WTC11 (cell line): ENCODE measurements around the gene UBAP2. TPM values are rescaled to one million over a fixed set of nuclear protein-coding genes. Genes with fewer than 3 reads are reported as not detected.
A peak's percentile ranks its signal among the peaks of the same experiment; 100 is the strongest.

Source experiments
- ATAC-seq: fragments of 200-7000 bp; cut with Tn5 transposase; 2 replicates; pipeline ENCODE4 v1.10.0; 2021; ENCODE audit warnings: mild to moderate bottlenecking, moderate library complexity
- CTCF ChIA-PET: fragments of 300-600 bp; sonication (Branson Sonifier 250); formaldehyde crosslinking; loops from one replicate; lab custom pipeline; 2021; ENCODE audit warnings: antibody characterized with exemption; lab: Charles Lee
- POLR2A ChIA-PET: fragments of 350-600 bp; sonication (Branson Sonifier 250); formaldehyde crosslinking; loops from one replicate; lab custom pipeline; 2021; ENCODE audit warnings: antibody characterized with exemption; lab: Charles Lee
- DNase-seq: peaks from one replicate; pipeline ENCODE4 v3.0.0; 2021; ENCODE audit warnings: low spot score
- H3K27ac Mint-ChIP-seq: 2 replicates; pipeline ENCODE4 v1.8.0; 2021; ENCODE audit warnings: mixed read lengths
- H3K27me3 Mint-ChIP-seq: 2 replicates; pipeline ENCODE4 v1.8.0; 2021; ENCODE audit warnings: low read depth, mild to moderate bottlenecking, moderate library complexity, mixed read lengths
- H3K36me3 Mint-ChIP-seq: 2 replicates; pipeline ENCODE4 v1.8.0; 2021; ENCODE audit warnings: mixed read lengths
- H3K4me1 Mint-ChIP-seq: 2 replicates; pipeline ENCODE4 v1.8.0; 2022; ENCODE audit warnings: mixed read lengths
- H3K4me3 Mint-ChIP-seq: 2 replicates; pipeline ENCODE4 v1.8.0; 2021; ENCODE audit warnings: mild to moderate bottlenecking, moderate library complexity, mixed read lengths
- H3K9me3 Mint-ChIP-seq: 2 replicates; pipeline ENCODE4 v1.8.0; 2021; ENCODE audit warnings: mixed read lengths
- CDX4 ChIP-seq: fragments of 250-450 bp; sonication (Bioruptor Pico); IDR thresholded peaks from 2 replicates; pipeline ENCODE4 v1.9.0; 2021; ENCODE audit warnings: moderate library complexity, mild to moderate bottlenecking, inconsistent platforms, borderline replicate concordance
- CTCF ChIP-seq: fragments of 200-600 bp; IDR thresholded peaks from 2 replicates; pipeline ENCODE4 v1.8.0; 2022; ENCODE audit warnings: antibody characterized with exemption
- FOXK1 ChIP-seq: sonication (generic); formaldehyde crosslinking; IDR thresholded peaks from 2 replicates; pipeline ENCODE4 v1.8.0; 2022; ENCODE audit warnings: mild to moderate bottlenecking, moderate library complexity, missing genetic modification reagents
- FOXP1 ChIP-seq: sonication (generic); formaldehyde crosslinking; IDR thresholded peaks from 2 replicates; pipeline ENCODE4 v1.8.0; 2022; ENCODE audit warnings: missing genetic modification reagents, mild to moderate bottlenecking, moderate library complexity, borderline replicate concordance
- FOXP4 ChIP-seq: sonication (generic); formaldehyde crosslinking; IDR thresholded peaks from 2 replicates; pipeline ENCODE4 v1.8.0; 2022; ENCODE audit warnings: mild to moderate bottlenecking, missing genetic modification reagents
- GABPB1 ChIP-seq: sonication (generic); formaldehyde crosslinking; IDR thresholded peaks from 2 replicates; pipeline ENCODE4 v1.8.1; 2023; ENCODE audit warnings: mild to moderate bottlenecking, missing genetic modification reagents
- MLX ChIP-seq: sonication (generic); formaldehyde crosslinking; IDR thresholded peaks from 2 replicates; pipeline ENCODE4 v1.8.1; 2023; ENCODE audit warnings: mild to moderate bottlenecking, missing genetic modification reagents, moderate library complexity
- NR1H2 ChIP-seq: sonication (generic); formaldehyde crosslinking; IDR thresholded peaks from 2 replicates; pipeline ENCODE4 v1.9.0; 2021; ENCODE audit warnings: mild to moderate bottlenecking, moderate library complexity, missing genetic modification reagents
- NR2C2 ChIP-seq: sonication (generic); formaldehyde crosslinking; IDR thresholded peaks from 2 replicates; pipeline ENCODE4 v1.8.0; 2022; ENCODE audit warnings: mild to moderate bottlenecking, missing genetic modification reagents
- OVOL2 ChIP-seq: fragments of 250-450 bp; sonication (Bioruptor Pico); IDR thresholded peaks from 2 replicates; pipeline ENCODE4 v1.9.0; 2021; ENCODE audit warnings: mild to moderate bottlenecking, borderline replicate concordance
- PREB ChIP-seq: sonication (generic); formaldehyde crosslinking; IDR thresholded peaks from 2 replicates; pipeline ENCODE4 v1.8.1; 2022; ENCODE audit warnings: mild to moderate bottlenecking, missing genetic modification reagents, moderate library complexity, borderline replicate concordance
- RORB ChIP-seq: fragments of 250-450 bp; sonication (Bioruptor Pico); IDR thresholded peaks from 2 replicates; pipeline ENCODE4 v1.9.0; 2021; ENCODE audit warnings: mild to moderate bottlenecking
- SMAD4 ChIP-seq: sonication (generic); formaldehyde crosslinking; IDR thresholded peaks from 2 replicates; pipeline ENCODE4 v1.8.0; 2022; ENCODE audit warnings: mild to moderate bottlenecking, missing genetic modification reagents
- SOX15 ChIP-seq: fragments of 250-450 bp; sonication (Bioruptor Pico); IDR thresholded peaks from 2 replicates; pipeline ENCODE4 v1.9.0; 2021; ENCODE audit warnings: mild to moderate bottlenecking
- SP1 ChIP-seq: sonication (generic); formaldehyde crosslinking; conservative IDR thresholded peaks from 2 replicates; pipeline ENCODE4 v1.8.1; 2022; ENCODE audit warnings: missing genetic modification reagents
- STAT6 ChIP-seq: sonication (generic); formaldehyde crosslinking; conservative IDR thresholded peaks from 2 replicates; pipeline ENCODE4 v1.8.1; 2023; ENCODE audit warnings: mild to moderate bottlenecking, low read depth, missing genetic modification reagents, moderate library complexity
- TP53 ChIP-seq: sonication (generic); formaldehyde crosslinking; IDR thresholded peaks from 2 replicates; pipeline ENCODE4 v1.8.1; 2023; ENCODE audit warnings: mild to moderate bottlenecking, missing genetic modification reagents
- ZNF281 ChIP-seq: sonication (generic); formaldehyde crosslinking; IDR thresholded peaks from 2 replicates; pipeline ENCODE4 v1.8.0; 2023; ENCODE audit warnings: mild to moderate bottlenecking, missing genetic modification reagents
- ZNF423 ChIP-seq: fragments of 250-450 bp; sonication (Bioruptor Pico); IDR thresholded peaks from 2 replicates; pipeline ENCODE4 v2.1.2; 2022; ENCODE audit warnings: mild to moderate bottlenecking, moderate library complexity
- ZNF671 ChIP-seq: fragments of 250-450 bp; sonication (Bioruptor Pico); IDR thresholded peaks from 2 replicates; pipeline ENCODE4 v1.8.0; 2021; ENCODE audit warnings: mild to moderate bottlenecking
- total RNA-seq: library from RNA; stranded (reverse); gene quantifications from 3 replicates; pipeline ENCODE4 v1.2.3, GENCODE V29; 2021

The UBAP2 gene
- total RNA-seq, 1 experiment from 2014 or later = 63.9 TPM

- ATAC-seq = peak; percentile 71
- Mint-ChIP-seq H3K9me3 (no peaks in the 10 kb centered on the region), H3K27ac (no peak overlapping the region), H3K4me3 (no peak overlapping the region), H3K27me3 (no peaks in the 10 kb centered on the region), H3K36me3 (peaks cover 44% of the 10 kb centered on the region), H3K4me1 (peaks cover 33% of the 10 kb centered on the region)
- peak; percentile 70 for DNase-seq
- CTCF ChIA-PET = no interaction called here
- POLR2A ChIA-PET = no interaction called here
- TF ChIP-seq NR2C2 (CRISPR knock-in tag) = no peak
- no peak for TF ChIP-seq FOXP1 (CRISPR knock-in tag)
- peak; percentile 65 for TF ChIP-seq CTCF
- TF ChIP-seq PREB = no peak
- no peak for TF ChIP-seq SMAD4 (CRISPR knock-in tag)
- TF ChIP-seq TP53 (CRISPR knock-in tag) = no peak
- no peak for TF ChIP-seq ZNF671 (CRISPR knock-in tag)
Observed at GRCh38 chr9:33921967-33922895, 126.5 kb downstream of the UBAP2 start.

GRCh38 chr9:33919276-33919897 is 129.3 kb downstream of the UBAP2 start:
- Mint-ChIP-seq H3K4me1 (peaks cover 45% of the 10 kb centered on the region), H3K4me3 (no peak overlapping the region), H3K27ac (peak overlapping the region; percentile 88), H3K9me3 (no peaks in the 10 kb centered on the region), H3K36me3 (peaks cover 39% of the 10 kb centered on the region), H3K27me3 (no peaks in the 10 kb centered on the region)
- POLR2A ChIA-PET = no interaction called here
- CTCF ChIA-PET = interaction anchor here (1.3 to 1.5 kb wide), 3 partner anchors 155 to 485 kb away, joined by 3 to 4 read pairs (median 3); no protein-coding TSS in a partner anchor
- DNase-seq (no peak), ATAC-seq (no peak)
- no peak for TF ChIP-seq ZNF281 (CRISPR knock-in tag)
- no peak for TF ChIP-seq NR1H2
- no peak for TF ChIP-seq FOXP4
- TF ChIP-seq FOXK1 (CRISPR knock-in tag) = no peak
- no peak for TF ChIP-seq ZNF423 (CRISPR knock-in tag)
- TF ChIP-seq CDX4 (CRISPR knock-in tag) = no peak
- TF ChIP-seq OVOL2 (CRISPR knock-in tag) = no peak
- no peak for TF ChIP-seq MLX (CRISPR knock-in tag)
- no peak for TF ChIP-seq ZNF671 (CRISPR knock-in tag)
- TF ChIP-seq GABPB1 (CRISPR knock-in tag) = no peak
- no peak for TF ChIP-seq STAT6 (CRISPR knock-in tag)
- TF ChIP-seq RORB = no peak
- TF ChIP-seq SOX15 (CRISPR knock-in tag) = no peak
- no peak for TF ChIP-seq SP1 (CRISPR knock-in tag)
